Fibroblast of lung (primary cell): ENCODE data around the gene GCG.

ENCODE experiments used
- CTCF ChIP-seq, 2 donors: IDR thresholded peaks in 1 of 2; conservative IDR thresholded peaks in 1 of 2; 1 replicate in 1 of 2; 2 replicates in 1 of 2; pipeline ENCODE4 v1.5.1; 2011 to 2012; ENCODE audit warnings: low read length in 2 of 2, control low read depth in 1 of 2, inconsistent platforms in 1 of 2, low read depth in 1 of 2, mild to moderate bottlenecking in 1 of 2
- EZH2 ChIP-seq: IDR thresholded peaks from 2 replicates; pipeline ENCODE4 v1.5.1; 2012; ENCODE audit warnings: low read length, control low read depth, mild to moderate bottlenecking; ENCODE audit errors: missing control alignments

- no peak for TF ChIP-seq EZH2
- no peak for TF ChIP-seq CTCF (conservative IDR thresholded peaks at IDR 0.05 in 1 of 2, IDR thresholded peaks at IDR 0.05 in 1 of 2; ENCODE audit: low read depth in 1 of 2, low read length in 2 of 2)
Observed at GRCh38 chr2:162143969-162144368, 8.1 kb downstream of the GCG start.
